GM18870 (cell line): Measurements from ENCODE around the gene ITGB3BP.
"Not testable (repeated sequence)": the region's sequence is repeated elsewhere in the genome, so short reads cannot be mapped to it uniquely, and the experiment has no call there.

Experiments
- ATAC-seq: cut with Tn5 transposase; IDR thresholded peaks from one replicate; pipeline ENCODE4 v1.9.1; 2021; ENCODE audit warnings: moderate library complexity; ENCODE audit not compliant: unreplicated experiment

The ITGB3BP gene

GRCh38 chr1:63423649-63424048 lies 99.4 kb downstream of the ITGB3BP start:
- no peak for ATAC-seq

DNA sequence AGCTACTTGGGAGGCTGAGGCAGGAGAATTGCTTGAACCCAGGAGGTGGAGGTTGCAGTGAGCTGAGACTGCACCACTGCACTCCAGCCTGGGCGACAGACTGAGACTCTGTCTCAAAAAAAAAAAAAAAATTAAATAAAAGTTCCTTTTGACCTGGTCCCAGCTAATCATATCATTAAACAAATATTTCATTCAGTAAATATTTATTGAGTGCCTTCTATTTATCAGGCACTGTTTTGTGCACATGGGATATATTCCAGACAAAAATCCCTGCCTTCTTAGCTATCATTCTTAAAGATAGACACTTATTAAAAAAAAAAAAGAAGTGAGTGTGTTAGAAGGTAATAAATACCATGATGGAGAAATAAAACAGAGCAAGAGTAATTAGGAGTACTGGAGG lies 102.3 kb downstream of the ITGB3BP start:
- ATAC-seq: not testable (repeated sequence)

DNA sequence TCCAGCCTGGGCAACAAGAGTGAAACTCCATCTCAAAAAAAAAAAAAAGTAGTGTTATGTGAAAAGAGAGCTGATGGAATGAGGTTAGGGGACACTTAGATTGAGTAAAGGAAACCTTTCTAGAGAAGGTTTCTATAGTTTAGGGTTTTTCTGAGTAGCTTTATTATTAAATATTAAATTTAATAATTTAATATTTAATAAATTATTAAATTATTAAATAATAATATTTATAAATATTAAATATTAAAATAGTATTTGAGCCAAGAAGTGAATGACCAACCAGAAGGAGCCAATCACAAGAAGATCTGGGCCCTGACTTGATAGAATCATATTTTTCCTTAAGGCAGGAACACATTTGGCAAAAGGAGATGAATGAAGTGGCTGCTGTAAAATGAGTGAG lies 104.9 kb downstream of the ITGB3BP start:
- no peak for ATAC-seq

GRCh38 chr1:63414691-63415365 lies 108.2 kb downstream of the ITGB3BP start:
- ATAC-seq: no peak

GRCh38 chr1:63413394-63413793 lies 109.6 kb downstream of the ITGB3BP start:
- ATAC-seq: no peak

- ATAC-seq: no peak
Measured at GRCh38 chr1:63411066-63411465, 112.0 kb downstream of the ITGB3BP start.

- ATAC-seq: no peak
Measured at GRCh38 chr1:63408331-63408730, 114.7 kb downstream of the ITGB3BP start.

- no peak for ATAC-seq
Measured at GRCh38 chr1:63407002-63407401, 116.0 kb downstream of the ITGB3BP start.

DNA sequence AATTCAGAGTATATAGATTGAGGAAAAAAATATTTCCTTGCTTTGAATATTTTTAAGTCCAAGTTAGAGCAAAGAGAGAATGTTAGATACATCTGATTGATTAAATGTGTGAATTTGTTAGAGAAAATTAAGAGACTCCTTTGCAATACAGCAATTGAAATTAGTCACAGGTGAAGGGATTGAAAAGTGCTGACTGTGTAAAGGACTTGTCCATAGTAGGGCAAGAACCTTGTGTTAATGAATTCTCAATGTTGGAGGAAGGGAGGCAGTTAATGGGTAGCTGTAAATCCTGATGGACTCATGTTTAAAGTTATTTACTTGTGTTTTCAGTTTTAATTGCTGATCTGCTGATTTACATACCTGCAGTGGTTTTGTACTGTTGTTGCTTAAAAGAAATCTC lies 117.0 kb downstream of the ITGB3BP start:
- ATAC-seq: no peak

GRCh38 chr1:63405021-63405420 lies 118.0 kb downstream of the ITGB3BP start:
- ATAC-seq: no peak

- ATAC-seq: no peak
Measured at GRCh38 chr1:63403386-63403785, 119.6 kb downstream of the ITGB3BP start.

DNA sequence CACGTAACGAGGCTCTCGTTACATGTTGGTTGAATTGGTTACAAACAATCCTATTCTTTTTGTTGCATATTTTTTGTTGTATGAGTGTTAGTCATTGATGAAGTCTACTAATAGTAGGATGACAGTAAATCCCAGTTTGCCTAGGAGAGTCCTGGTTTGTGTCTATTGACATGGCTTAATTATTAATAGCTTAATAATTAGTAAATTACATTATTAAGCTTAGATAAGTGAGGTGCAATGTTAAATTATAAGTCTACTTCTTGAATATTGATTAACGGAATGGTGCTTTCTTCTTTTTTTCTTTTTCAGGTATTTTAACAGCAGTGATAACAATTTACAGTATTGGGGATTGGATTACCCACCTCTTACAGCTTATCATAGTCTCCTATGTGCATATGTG lies 121.1 kb downstream of the ITGB3BP start:
- ATAC-seq: no peak
